SK-N-MC (cell line): ENCODE results near the gene BTK.

Source experiments
- EZH2 ChIP-seq: fragments of 200-600 bp; sonication (generic); IDR thresholded peaks from one replicate; pipeline ENCODE4 v1.6.1; 2017; ENCODE audit warnings: antibody characterized with exemption
- POLR2AphosphoS5 ChIP-seq: IDR thresholded peaks from 2 replicates; pipeline ENCODE4 v1.6.1; 2012; ENCODE audit warnings: mild to moderate bottlenecking, low read depth, low read length, borderline replicate concordance

GRCh38 chrX:101417190-101417589 is 31.2 kb upstream of the BTK start:
- TF ChIP-seq POLR2AphosphoS5: no peak
- no peak for TF ChIP-seq EZH2
